ENCODE results near the gene ZNF516. TPM values are rescaled to one million over a fixed set of nuclear protein-coding genes. Genes with fewer than 3 reads are reported as not detected.

Gene ZNF516
- total and polyA plus RNA-seq, 10 of the 15 experiments (the other 5 are each of a cell fraction or from before 2014, with no cell fraction given), result 2.0 to 32.0 (median 8.3) TPM

- TF ChIP-seq CBX3 (IDR thresholded peaks at IDR 0.05; ENCODE audit: borderline replicate concordance, low read depth), result no peak
- TF ChIP-seq CREM (IDR thresholded peaks at IDR 0.05; ENCODE audit: low read depth), result no peak
- TF ChIP-seq ZNF24 (IDR thresholded peaks at IDR 0.05), result no peak
- TF ChIP-seq NKRF (conservative IDR thresholded peaks at IDR 0.05), result no peak
- no peak for TF ChIP-seq SREBF2 (IDR thresholded peaks at IDR 0.05; ENCODE audit: low read length)
Measured at GRCh38 chr18:76433788-76434187, 61.3 kb downstream of the ZNF516 start (continued).

GRCh38 chr18:76432970-76433767, 61.9 kb downstream of the ZNF516 start:
- H3K9me3 ChIP-seq (replicated peaks; ENCODE audit: control insufficient read depth, insufficient read depth, low read length), result no peaks in the 10 kb centered on the region; the same call in 2 of the 3 replicates
- no peak overlapping the region for H3K9ac ChIP-seq (ENCODE audit: control insufficient read depth, insufficient read depth, low read length)
- CTCF ChIA-PET, result no interaction called here
- FAIRE-seq, result no peak
- H3K4me1 ChIP-seq (ENCODE audit: control insufficient read depth, insufficient read depth, low read length), result no peaks in the 10 kb centered on the region
- H4K20me1 ChIP-seq (ENCODE audit: control insufficient read depth, insufficient read depth), result peaks cover 2% of the 10 kb centered on the region; the same call in 1 of the 2 replicates
- BruUV-seq (replicated peaks), result no TSS peak
- DNase-seq (ENCODE audit: low read depth, low spot score), result no peak
- H3K4me2 ChIP-seq (ENCODE audit: control insufficient read depth, insufficient read depth), result no peak overlapping the region
- H3K4me3 ChIP-seq, result no peak overlapping the region
- H3K79me2 ChIP-seq (ENCODE audit: control insufficient read depth, insufficient read depth, low read length), result peaks cover 14% of the 10 kb centered on the region
- no peak overlapping the region for H2AFZ ChIP-seq (ENCODE audit: control insufficient read depth, low read depth, low read length)
- in situ Hi-C loops (cut with MboI), result no loop called here
- H3K27ac ChIP-seq (ENCODE audit: control insufficient read depth, insufficient read depth), result no peak overlapping the region
- H3K36me3 ChIP-seq (ENCODE audit: control insufficient read depth in 2 of 2, insufficient read depth in 2 of 2, low read length in 1 of 2), result peaks cover 10 to 19% of the 10 kb centered on the region in 2 experiments
- RAD21 ChIA-PET (ENCODE audit: unreplicated experiment), result no interaction called here
- POLR2A ChIA-PET, result no interaction called here
- no peaks in the 10 kb centered on the region for H3K27me3 ChIP-seq (replicated peaks in 1 of 2; ENCODE audit: control insufficient read depth in 2 of 2, insufficient read depth in 2 of 2, low read length in 1 of 2)
- intact Hi-C loops (cut with micrococcal nuclease; ENCODE audit: unreplicated experiment), result no loop called here
- no peak for ATAC-seq
- WGBS (ENCODE audit: insufficient coverage, insufficient replicate concordance, low lambda C conversion rate, missing lambda C conversion rate), result 87% methylated on average over 25 of the region's 25 CpGs
- SMC1A ChIA-PET (ENCODE audit: uncharacterized antibody, unreplicated experiment), result no interaction called here
- TF ChIP-seq PRDM15 (CRISPR knock-in tag; IDR thresholded peaks at IDR 0.05), result no peak
- TF ChIP-seq CBFB (IDR thresholded peaks at IDR 0.05; ENCODE audit: low read depth), result no peak
- no peak for TF ChIP-seq BCLAF1 (IDR thresholded peaks at IDR 0.05)
- TF ChIP-seq E4F1 (IDR thresholded peaks at IDR 0.05; ENCODE audit: borderline replicate concordance, partially characterized antibody), result no peak

Measured in GM12878 (cell line).